IMR-90 (cell line): ENCODE results near the gene HCRTR2.
A peak's percentile ranks its signal among the peaks of the same experiment; 100 is the strongest.
"Not testable (repeated sequence)": the region's sequence is repeated elsewhere in the genome, so short reads cannot be mapped to it uniquely, and the experiment has no call there.

Experiments used
- BHLHE40 ChIP-seq: fragments of 150-350 bp; IDR thresholded peaks from 2 replicates; pipeline ENCODE4 v1.6.1; 2016; ENCODE audit warnings: mild to moderate bottlenecking, low read depth, low read length
- CEBPB ChIP-seq: IDR thresholded peaks from 2 replicates; pipeline ENCODE4 v1.6.1; 2012; ENCODE audit warnings: low read depth, low read length, improper control_type of control experiment
- FOS ChIP-seq: fragments of 150-350 bp; IDR thresholded peaks from 2 replicates; pipeline ENCODE4 v1.6.1; 2016; ENCODE audit warnings: low read depth, low read length
- MAFK ChIP-seq: IDR thresholded peaks from 2 replicates; pipeline ENCODE4 v1.6.1; 2012; ENCODE audit warnings: low read depth, low read length, improper control_type of control experiment
- MAZ ChIP-seq: IDR thresholded peaks from 2 replicates; pipeline ENCODE4 v1.6.1; 2012; ENCODE audit warnings: low read depth, mild to moderate bottlenecking, low read length, improper control_type of control experiment, moderate library complexity, borderline replicate concordance
- MXI1 ChIP-seq: IDR thresholded peaks from 2 replicates; pipeline ENCODE4 v1.6.1; 2012; ENCODE audit warnings: low read depth, mild to moderate bottlenecking, low read length, moderate library complexity, borderline replicate concordance
- POLR2A ChIP-seq: IDR thresholded peaks from 2 replicates; pipeline ENCODE4 v1.6.1; 2012; ENCODE audit warnings: mild to moderate bottlenecking, low read depth, low read length
- RAD21 ChIP-seq: IDR thresholded peaks from 2 replicates; pipeline ENCODE4 v1.6.1; 2012; ENCODE audit warnings: low read length, improper control_type of control experiment
- RCOR1 ChIP-seq: IDR thresholded peaks from 2 replicates; pipeline ENCODE4 v1.6.1; 2012; ENCODE audit warnings: mild to moderate bottlenecking, low read length, improper control_type of control experiment; ENCODE audit not compliant: insufficient replicate concordance
- RFX5 ChIP-seq: IDR thresholded peaks from 2 replicates; pipeline ENCODE4 v1.8.0; 2012; ENCODE audit warnings: low read depth, mild to moderate bottlenecking, low read length, moderate library complexity
- TF ChIP-seq, protein P1 (sequence below): conservative IDR thresholded peaks from 2 replicates; pipeline ENCODE4 v1.5.1; 2012; ENCODE audit warnings: mild to moderate bottlenecking, low read depth, low read length, improper control_type of control experiment
- TF ChIP-seq, protein P2 (sequence below): fragments of 150-350 bp; IDR thresholded peaks from 2 replicates; pipeline ENCODE4 v1.6.1; 2017; ENCODE audit warnings: mild to moderate bottlenecking, antibody characterized with exemption, low read length, low read depth

DNA sequence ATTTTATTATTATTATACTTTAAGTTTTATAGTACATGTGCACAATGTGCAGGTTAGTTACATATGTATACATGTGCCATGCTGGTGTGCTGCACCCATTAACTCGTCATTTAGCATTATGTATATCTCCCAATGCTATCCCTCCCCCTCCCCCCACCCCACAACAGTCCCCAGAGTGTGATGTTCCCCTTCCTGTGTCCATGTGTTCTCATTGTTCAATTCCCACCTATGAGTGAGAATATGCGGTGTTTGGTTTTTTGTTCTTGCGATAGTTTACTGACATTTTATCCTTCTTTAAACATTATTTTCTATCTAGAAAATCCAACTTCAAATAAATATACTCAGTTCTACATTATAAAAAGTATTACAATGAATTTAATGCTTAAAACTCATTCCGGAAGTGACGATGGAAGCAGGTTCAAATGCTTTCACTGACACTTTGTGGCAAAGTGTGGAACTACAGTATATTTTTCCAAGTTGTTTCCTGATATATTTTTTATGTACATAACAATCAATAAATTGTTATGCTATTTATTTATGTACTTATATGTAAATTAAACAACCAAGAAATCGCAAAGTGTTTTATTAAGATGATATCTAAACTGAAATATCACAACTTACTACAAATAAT, 66.8 kb downstream of the HCRTR2 start:
- TF ChIP-seq CEBPB, MAFK, RFX5, MXI1, POLR2A, MAZ, FOS, RCOR1, BHLHE40: not testable (repeated sequence)
- peak; percentile 77 for TF ChIP-seq RAD21
- TF ChIP-seq, protein P1, sequence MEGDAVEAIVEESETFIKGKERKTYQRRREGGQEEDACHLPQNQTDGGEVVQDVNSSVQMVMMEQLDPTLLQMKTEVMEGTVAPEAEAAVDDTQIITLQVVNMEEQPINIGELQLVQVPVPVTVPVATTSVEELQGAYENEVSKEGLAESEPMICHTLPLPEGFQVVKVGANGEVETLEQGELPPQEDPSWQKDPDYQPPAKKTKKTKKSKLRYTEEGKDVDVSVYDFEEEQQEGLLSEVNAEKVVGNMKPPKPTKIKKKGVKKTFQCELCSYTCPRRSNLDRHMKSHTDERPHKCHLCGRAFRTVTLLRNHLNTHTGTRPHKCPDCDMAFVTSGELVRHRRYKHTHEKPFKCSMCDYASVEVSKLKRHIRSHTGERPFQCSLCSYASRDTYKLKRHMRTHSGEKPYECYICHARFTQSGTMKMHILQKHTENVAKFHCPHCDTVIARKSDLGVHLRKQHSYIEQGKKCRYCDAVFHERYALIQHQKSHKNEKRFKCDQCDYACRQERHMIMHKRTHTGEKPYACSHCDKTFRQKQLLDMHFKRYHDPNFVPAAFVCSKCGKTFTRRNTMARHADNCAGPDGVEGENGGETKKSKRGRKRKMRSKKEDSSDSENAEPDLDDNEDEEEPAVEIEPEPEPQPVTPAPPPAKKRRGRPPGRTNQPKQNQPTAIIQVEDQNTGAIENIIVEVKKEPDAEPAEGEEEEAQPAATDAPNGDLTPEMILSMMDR: peak; percentile 72
- TF ChIP-seq, protein P2, sequence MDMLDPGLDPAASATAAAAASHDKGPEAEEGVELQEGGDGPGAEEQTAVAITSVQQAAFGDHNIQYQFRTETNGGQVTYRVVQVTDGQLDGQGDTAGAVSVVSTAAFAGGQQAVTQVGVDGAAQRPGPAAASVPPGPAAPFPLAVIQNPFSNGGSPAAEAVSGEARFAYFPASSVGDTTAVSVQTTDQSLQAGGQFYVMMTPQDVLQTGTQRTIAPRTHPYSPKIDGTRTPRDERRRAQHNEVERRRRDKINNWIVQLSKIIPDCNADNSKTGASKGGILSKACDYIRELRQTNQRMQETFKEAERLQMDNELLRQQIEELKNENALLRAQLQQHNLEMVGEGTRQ: not testable (repeated sequence)
